ENCODE measurements around the gene PTPRD. TPM values are rescaled to one million over a fixed set of nuclear protein-coding genes. Genes with fewer than 3 reads are reported as not detected.

PTPRD gene
- total and polyA plus RNA-seq, 5 experiments from 2014 or later, result not detected

- Mint-ChIP-seq H3K36me3 (no peaks in the 10 kb centered on the region), H3K4me1 (no peaks in the 10 kb centered on the region), H3K9me3 (peaks cover 0 to 26% (median under 1%) of the 10 kb centered on the region in 9 donors), H3K4me3 (no peak overlapping the region), H3K27ac (no peak overlapping the region), H3K27me3 (no peaks in the 10 kb centered on the region)
- no peak for ATAC-seq
- POLR2A ChIA-PET, result no interaction called here
- no peak for DNase-seq
These were observed 1026.9 kb downstream of the PTPRD start for GRCh38 chr9:9585920-9586319.

GRCh38 chr9:9574080-9574479, 1038.7 kb downstream of the PTPRD start:
- Mint-ChIP-seq H3K27ac (no peak overlapping the region), H3K36me3 (no peaks in the 10 kb centered on the region), H3K9me3 (peaks cover 0 to 7% (median 0%) of the 10 kb centered on the region in 9 donors), H3K27me3 (no peaks in the 10 kb centered on the region), H3K4me3 (no peak overlapping the region), H3K4me1 (no peaks in the 10 kb centered on the region)
- DNase-seq, result no peak
- no peak for ATAC-seq
- POLR2A ChIA-PET, result no interaction called here

GRCh38 chr9:9565700-9566099, 1047.1 kb downstream of the PTPRD start:
- no peak for ATAC-seq
- H3K27me3 Mint-ChIP-seq, result peaks cover 0 to 4% (median 0%) of the 10 kb centered on the region in 5 donors
- H3K4me1 Mint-ChIP-seq, result no peaks in the 10 kb centered on the region
- peaks cover 0 to 21% (median 5%) of the 10 kb centered on the region in 9 donors for H3K9me3 Mint-ChIP-seq
- H3K27ac Mint-ChIP-seq, result no peak overlapping the region
- H3K36me3 Mint-ChIP-seq, result no peaks in the 10 kb centered on the region
- no peak for DNase-seq
- no peak overlapping the region for H3K4me3 Mint-ChIP-seq
- POLR2A ChIA-PET, result no interaction called here

GRCh38 chr9:9563817-9564216, 1049.0 kb downstream of the PTPRD start:
- POLR2A ChIA-PET, result no interaction called here
- Mint-ChIP-seq H3K4me1 (no peaks in the 10 kb centered on the region), H3K36me3 (no peaks in the 10 kb centered on the region), H3K27ac (no peak overlapping the region), H3K27me3 (peaks cover 0 to 4% (median 0%) of the 10 kb centered on the region in 5 donors), H3K4me3 (no peak overlapping the region), H3K9me3 (peaks cover 0 to 21% (median 7%) of the 10 kb centered on the region in 9 donors)
- ATAC-seq (no peak), DNase-seq (no peak)

GRCh38 chr9:9560382-9561035, 1052.3 kb downstream of the PTPRD start:
- H3K36me3 Mint-ChIP-seq, result no peaks in the 10 kb centered on the region
- no peaks in the 10 kb centered on the region for H3K4me1 Mint-ChIP-seq

GRCh38 chr9:9558907-9559306, 1053.9 kb downstream of the PTPRD start:
- POLR2A ChIA-PET, result no interaction called here
- no peak for ATAC-seq
- H3K4me3 Mint-ChIP-seq, result no peak overlapping the region
- H3K4me1 Mint-ChIP-seq, result no peaks in the 10 kb centered on the region
- no peaks in the 10 kb centered on the region for H3K27me3 Mint-ChIP-seq
- peaks cover 0 to 21% (median 4%) of the 10 kb centered on the region in 9 donors for H3K9me3 Mint-ChIP-seq
- no peaks in the 10 kb centered on the region for H3K36me3 Mint-ChIP-seq
- no peak overlapping the region for H3K27ac Mint-ChIP-seq
- DNase-seq, result no peak

More at GRCh38 chr9:9560382-9561035, 1052.3 kb downstream of the PTPRD start:
- Mint-ChIP-seq H3K9me3 (peaks cover 0 to 21% (median 4%) of the 10 kb centered on the region in 9 donors), H3K27me3 (no peaks in the 10 kb centered on the region), H3K27ac (no peak overlapping the region), H3K4me3 (no peak overlapping the region)
- ATAC-seq, result no peak
- POLR2A ChIA-PET, result no interaction called here
- DNase-seq, result no peak

- peaks cover 0 to 21% (median 4%) of the 10 kb centered on the region in 9 donors for H3K9me3 Mint-ChIP-seq
- H3K27me3 Mint-ChIP-seq, result no peaks in the 10 kb centered on the region
- DNase-seq, result no peak
- H3K4me1 Mint-ChIP-seq, result no peaks in the 10 kb centered on the region
- POLR2A ChIA-PET, result no interaction called here
- no peak for ATAC-seq
- H3K4me3 Mint-ChIP-seq, result no peak overlapping the region
- no peak overlapping the region for H3K27ac Mint-ChIP-seq
- no peaks in the 10 kb centered on the region for H3K36me3 Mint-ChIP-seq
These were observed 1054.9 kb downstream of the PTPRD start for GRCh38 chr9:9557804-9558334.

GRCh38 chr9:9556865-9557803, 1055.7 kb downstream of the PTPRD start:
- no peak for ATAC-seq
- POLR2A ChIA-PET, result no interaction called here

GRCh38 chr9:9552665-9553064, 1060.1 kb downstream of the PTPRD start:
- DNase-seq (no peak), ATAC-seq (no peak)
- Mint-ChIP-seq H3K36me3 (no peaks in the 10 kb centered on the region), H3K27ac (no peak overlapping the region), H3K4me3 (no peak overlapping the region), H3K27me3 (no peaks in the 10 kb centered on the region), H3K9me3 (peaks cover 0 to 2% (median 0%) of the 10 kb centered on the region in 9 donors), H3K4me1 (no peaks in the 10 kb centered on the region)
- POLR2A ChIA-PET, result no interaction called here

More at GRCh38 chr9:9556865-9557803, 1055.7 kb downstream of the PTPRD start:
- Mint-ChIP-seq H3K9me3 (peaks cover 0 to 14% (median 2%) of the 10 kb centered on the region in 9 donors), H3K4me3 (no peak overlapping the region), H3K27ac (no peak overlapping the region), H3K36me3 (no peaks in the 10 kb centered on the region), H3K4me1 (no peaks in the 10 kb centered on the region), H3K27me3 (no peaks in the 10 kb centered on the region)
- no peak for DNase-seq

GRCh38 chr9:9538766-9539165, 1074.0 kb downstream of the PTPRD start:
- Mint-ChIP-seq H3K4me3 (no peak overlapping the region), H3K36me3 (no peaks in the 10 kb centered on the region), H3K27ac (no peak overlapping the region), H3K4me1 (no peaks in the 10 kb centered on the region), H3K27me3 (no peaks in the 10 kb centered on the region), H3K9me3 (peaks cover 0 to 15% (median 3%) of the 10 kb centered on the region in 9 donors)
- POLR2A ChIA-PET, result no interaction called here
- DNase-seq (no peak), ATAC-seq (no peak)

GRCh38 chr9:9538356-9538755, 1074.4 kb downstream of the PTPRD start:
- DNase-seq (no peak), ATAC-seq (no peak)
- H3K36me3 Mint-ChIP-seq, result no peaks in the 10 kb centered on the region
- no peaks in the 10 kb centered on the region for H3K27me3 Mint-ChIP-seq
- no peaks in the 10 kb centered on the region for H3K4me1 Mint-ChIP-seq
- peaks cover 0 to 15% (median 3%) of the 10 kb centered on the region in 9 donors for H3K9me3 Mint-ChIP-seq
- POLR2A ChIA-PET, result no interaction called here
- no peak overlapping the region for H3K4me3 Mint-ChIP-seq
- H3K27ac Mint-ChIP-seq, result no peak overlapping the region

GRCh38 chr9:9536523-9536922, 1076.3 kb downstream of the PTPRD start:
- Mint-ChIP-seq H3K27me3 (no peaks in the 10 kb centered on the region), H3K4me3 (no peak overlapping the region), H3K36me3 (no peaks in the 10 kb centered on the region), H3K4me1 (no peaks in the 10 kb centered on the region), H3K9me3 (peaks cover 0 to 10% (median 3%) of the 10 kb centered on the region in 9 donors), H3K27ac (no peak overlapping the region)
- no peak for DNase-seq
- ATAC-seq, result no peak
- POLR2A ChIA-PET, result no interaction called here

- ATAC-seq (no peak), DNase-seq (no peak)
- Mint-ChIP-seq H3K27me3 (no peaks in the 10 kb centered on the region), H3K27ac (no peak overlapping the region), H3K9me3 (peaks cover 0 to 11% (median 4%) of the 10 kb centered on the region in 9 donors), H3K4me3 (no peak overlapping the region), H3K4me1 (no peaks in the 10 kb centered on the region), H3K36me3 (no peaks in the 10 kb centered on the region)
- POLR2A ChIA-PET, result no interaction called here
These were observed 1089.2 kb downstream of the PTPRD start for GRCh38 chr9:9523476-9524139.

All from naive thymus-derived CD8-positive, alpha-beta T cell (primary cell).